Natural killer cell (primary cell): ENCODE results near the gene RNF182. TPM values are rescaled to one million over a fixed set of nuclear protein-coding genes. Genes with fewer than 3 reads are reported as not detected.
"Not testable (repeated sequence)": the region's sequence is repeated elsewhere in the genome, so short reads cannot be mapped to it uniquely, and the experiment has no call there.

Experiments used
- ATAC-seq, 3 donors: fragments of 150-1000 bp in 2 of 3; fragments of 200-7000 bp in 1 of 3; cut with Tn5 transposase; 1 replicate in 1 of 3; 2 replicates in 2 of 3; pipeline ENCODE4 v1.10.0; 2021; ENCODE audit warnings: mild to moderate bottlenecking in 2 of 3, moderate library complexity in 2 of 3
- DNase-seq, 2 donors: peaks; one replicate each; pipeline versions ENCODE4 v3.0.0 to v3.0.0-alpha.2; 2013 to 2021; ENCODE audit warnings: mixed read lengths in 1 of 2
- H3K27ac ChIP-seq: one replicate; pipeline ENCODE4 v1.5.1; 2013; ENCODE audit warnings: mild to moderate bottlenecking, low read length
- H3K27me3 ChIP-seq: one replicate; pipeline ENCODE4 v1.6.1; 2013; ENCODE audit warnings: low read length; ENCODE audit not compliant: control insufficient read depth, insufficient read depth
- H3K36me3 ChIP-seq: one replicate; pipeline ENCODE4 v1.6.1; 2013; ENCODE audit warnings: low read length; ENCODE audit not compliant: control insufficient read depth, insufficient read depth
- H3K4me1 ChIP-seq: one replicate; pipeline ENCODE4 v1.6.1; 2013; ENCODE audit warnings: low read length; ENCODE audit not compliant: control insufficient read depth, insufficient read depth
- H3K4me3 ChIP-seq: one replicate; pipeline ENCODE4 v1.5.1; 2013; ENCODE audit warnings: low read length
- H3K9me3 ChIP-seq: one replicate; pipeline ENCODE4 v1.6.1; 2013; ENCODE audit warnings: low read length; ENCODE audit not compliant: control insufficient read depth, insufficient read depth
- H3K27ac Mint-ChIP-seq, 2 donors: one replicate each; pipeline ENCODE4 v1.8.0; 2022; ENCODE audit warnings: mild to moderate bottlenecking in 2 of 2, mixed read lengths in 2 of 2, moderate library complexity in 1 of 2
- H3K27me3 Mint-ChIP-seq, 2 donors: one replicate each; pipeline ENCODE4 v1.8.0; 2022; ENCODE audit warnings: low read depth in 2 of 2, mixed read lengths in 2 of 2
- H3K36me3 Mint-ChIP-seq: one replicate; pipeline ENCODE4 v1.8.0; 2022; ENCODE audit warnings: mixed read lengths
- H3K4me1 Mint-ChIP-seq, 2 donors: one replicate each; pipeline ENCODE4 v1.8.0; 2022; ENCODE audit warnings: mixed read lengths in 2 of 2
- H3K4me3 Mint-ChIP-seq: one replicate; pipeline ENCODE4 v1.8.0; 2022; ENCODE audit warnings: mild to moderate bottlenecking, moderate library complexity, mixed read lengths
- H3K9me3 Mint-ChIP-seq, 2 donors: one replicate each; pipeline ENCODE4 v1.8.0; 2022; ENCODE audit warnings: mixed read lengths in 2 of 2
- WGBS: methylation state at CpG from one replicate; pipeline ENCODE4 v1.1.7; 2013; ENCODE audit warnings: missing lambda C conversion rate; ENCODE audit not compliant: insufficient coverage; 5-methylcytosine and 5-hydroxymethylcytosine counted together
- intact Hi-C: fragments of 100-400 bp; cut with micrococcal nuclease; formaldehyde crosslinking; loops from one replicate; pipeline ENCODE4 v1.14.2; 2022
- total RNA-seq, 4 donors: library from RNA; stranded (reverse); fragments of 120-200 nt in 1 of 4; gene quantifications; one replicate each; pipeline versions ENCODE4 v1.2.3 to v1.2.4, GENCODE V29; 2013 to 2022
- TF ChIP-seq, protein P1 (sequence below): fragments of 200-600 bp; IDR thresholded peaks from one replicate; pipeline ENCODE4 v1.8.0; 2022; ENCODE audit warnings: antibody characterized with exemption

Gene RNF182
- total RNA-seq, 3 donors from 2014 or later (not counting 1 experiment from before 2014, with no cell fraction given), result not detected

DNA sequence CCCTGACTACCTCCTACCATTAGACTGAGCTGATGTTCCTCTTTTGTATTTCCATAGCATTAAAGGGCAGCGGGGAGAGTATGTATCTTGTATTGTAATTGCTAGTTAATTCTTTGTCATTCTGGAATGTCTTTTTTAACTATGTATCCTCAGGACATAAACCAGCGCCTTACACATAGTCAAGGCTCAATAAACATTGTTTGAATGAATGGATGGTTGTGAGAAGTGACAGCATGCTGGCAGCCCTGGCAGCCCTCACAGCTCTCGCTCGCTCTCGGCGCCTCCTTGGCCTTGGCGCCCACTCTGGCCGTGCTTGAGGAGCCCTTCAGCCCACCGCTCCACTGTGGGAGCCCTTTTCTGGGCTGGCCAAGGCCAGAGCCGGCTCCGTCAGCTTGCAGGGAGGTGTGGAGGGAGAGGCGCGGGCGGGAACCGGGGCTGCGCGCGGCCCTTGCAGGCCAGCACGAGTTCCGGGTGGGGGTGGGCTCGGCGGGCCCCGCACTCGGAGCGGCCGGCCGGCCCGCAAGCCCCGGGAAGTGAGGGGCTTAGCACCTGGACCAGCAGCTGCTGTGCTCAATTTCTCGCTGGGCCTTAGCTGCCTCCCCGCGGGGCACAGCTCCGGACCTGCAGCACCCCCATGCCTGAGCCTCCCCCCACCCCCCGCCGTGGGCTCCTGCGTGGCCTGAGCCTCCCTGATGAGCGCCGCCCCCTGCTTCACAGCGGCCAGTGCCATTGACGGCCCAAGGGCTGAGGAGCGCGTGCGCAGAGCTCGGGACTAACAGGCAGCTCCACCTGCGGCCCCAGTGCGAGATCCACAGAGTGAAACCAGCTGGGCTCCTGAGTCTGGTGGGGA lies 93.1 kb downstream of the RNF182 start:
- Mint-ChIP-seq H3K4me3 (no peak overlapping the region), H3K4me1 (no peaks in the 10 kb centered on the region), H3K27ac (no peak overlapping the region), H3K27me3 (peaks cover 18 to 25% of the 10 kb centered on the region in 2 donors), H3K36me3 (no peaks in the 10 kb centered on the region), H3K9me3 (no peaks in the 10 kb centered on the region)
- no peak for ATAC-seq
- Histone ChIP-seq H3K4me3 (no peak overlapping the region), H3K4me1 (no peaks in the 10 kb centered on the region), H3K27me3 (no peaks in the 10 kb centered on the region), H3K36me3 (no peaks in the 10 kb centered on the region), H3K27ac (no peak overlapping the region), H3K9me3 (no peaks in the 10 kb centered on the region)
- WGBS, result 93% methylated on average over 45 of the region's 46 CpGs
- DNase-seq, result no peak
- intact Hi-C loops, result no loop called here
- TF ChIP-seq, protein P1, sequence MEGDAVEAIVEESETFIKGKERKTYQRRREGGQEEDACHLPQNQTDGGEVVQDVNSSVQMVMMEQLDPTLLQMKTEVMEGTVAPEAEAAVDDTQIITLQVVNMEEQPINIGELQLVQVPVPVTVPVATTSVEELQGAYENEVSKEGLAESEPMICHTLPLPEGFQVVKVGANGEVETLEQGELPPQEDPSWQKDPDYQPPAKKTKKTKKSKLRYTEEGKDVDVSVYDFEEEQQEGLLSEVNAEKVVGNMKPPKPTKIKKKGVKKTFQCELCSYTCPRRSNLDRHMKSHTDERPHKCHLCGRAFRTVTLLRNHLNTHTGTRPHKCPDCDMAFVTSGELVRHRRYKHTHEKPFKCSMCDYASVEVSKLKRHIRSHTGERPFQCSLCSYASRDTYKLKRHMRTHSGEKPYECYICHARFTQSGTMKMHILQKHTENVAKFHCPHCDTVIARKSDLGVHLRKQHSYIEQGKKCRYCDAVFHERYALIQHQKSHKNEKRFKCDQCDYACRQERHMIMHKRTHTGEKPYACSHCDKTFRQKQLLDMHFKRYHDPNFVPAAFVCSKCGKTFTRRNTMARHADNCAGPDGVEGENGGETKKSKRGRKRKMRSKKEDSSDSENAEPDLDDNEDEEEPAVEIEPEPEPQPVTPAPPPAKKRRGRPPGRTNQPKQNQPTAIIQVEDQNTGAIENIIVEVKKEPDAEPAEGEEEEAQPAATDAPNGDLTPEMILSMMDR, result no peak

DNA sequence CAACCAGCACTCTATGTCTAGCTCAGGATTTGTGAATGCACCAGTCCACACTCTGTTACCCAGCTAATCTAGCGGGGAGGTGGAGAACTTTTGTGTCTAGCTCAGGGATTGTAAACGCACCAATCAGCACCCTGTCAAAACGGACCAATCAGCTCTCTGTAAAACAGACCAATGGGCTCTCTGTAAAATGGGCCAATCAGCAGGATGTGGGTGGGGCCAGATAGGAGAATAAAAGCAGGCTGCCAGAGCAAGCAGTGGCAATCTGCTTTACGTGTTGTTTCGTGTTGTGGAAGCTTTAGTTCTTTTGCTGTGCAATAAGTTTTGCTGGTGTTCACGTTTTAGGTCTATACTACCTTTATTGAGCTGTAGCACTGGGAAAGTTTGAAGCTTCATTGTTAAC lies 93.8 kb downstream of the RNF182 start:
- ATAC-seq, H3K27ac Mint-ChIP-seq, H3K4me1 ChIP-seq, DNase-seq, H3K9me3 ChIP-seq, H3K27ac ChIP-seq, H3K4me3 ChIP-seq, H3K4me1 Mint-ChIP-seq, H3K4me3 Mint-ChIP-seq, H3K9me3 Mint-ChIP-seq, H3K36me3 Mint-ChIP-seq, H3K36me3 ChIP-seq, intact Hi-C loops, H3K27me3 ChIP-seq: not testable (repeated sequence)
- WGBS, result 90% methylated on average over 6 of the region's 6 CpGs
- H3K27me3 Mint-ChIP-seq, result peaks cover 14 to 25% of the 10 kb centered on the region in 2 donors

DNA sequence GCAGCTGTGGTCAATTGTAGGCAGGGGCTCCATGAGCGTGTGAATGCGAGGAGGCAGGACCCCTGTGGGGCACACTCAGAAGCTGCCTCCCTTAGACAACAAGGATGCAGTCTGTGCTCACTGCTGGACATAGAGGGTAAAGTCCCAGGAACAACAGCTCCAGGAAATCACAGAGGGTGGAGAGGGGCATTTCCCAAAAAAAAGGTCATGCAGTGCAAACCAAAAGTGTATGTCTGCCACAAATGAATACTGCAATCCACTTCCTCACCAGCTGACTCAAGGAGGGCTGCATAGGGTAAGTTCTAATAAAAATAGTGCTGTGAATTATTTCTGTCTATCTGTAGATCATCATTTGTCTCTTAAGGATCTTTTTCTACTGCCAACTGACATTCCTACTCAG lies 95.8 kb downstream of the RNF182 start:
- intact Hi-C loops, result no loop called here
- WGBS, result 93% methylated on average over 2 of the region's 2 CpGs
- H3K27ac Mint-ChIP-seq, result no peak overlapping the region
- H3K4me1 Mint-ChIP-seq, result peaks cover 4 to 6% of the 10 kb centered on the region in 2 donors
- Histone ChIP-seq H3K4me3 (no peak overlapping the region), H3K27ac (no peak overlapping the region), H3K36me3 (no peaks in the 10 kb centered on the region), H3K9me3 (no peaks in the 10 kb centered on the region), H3K27me3 (no peaks in the 10 kb centered on the region), H3K4me1 (no peaks in the 10 kb centered on the region)
- no peak overlapping the region for H3K4me3 Mint-ChIP-seq
- DNase-seq (no peak), ATAC-seq (no peak)
- H3K27me3 Mint-ChIP-seq, result peaks cover 10 to 11% of the 10 kb centered on the region in 2 donors
- no peaks in the 10 kb centered on the region for H3K9me3 Mint-ChIP-seq
- TF ChIP-seq, protein P1, result no peak
- H3K36me3 Mint-ChIP-seq, result no peaks in the 10 kb centered on the region

DNA sequence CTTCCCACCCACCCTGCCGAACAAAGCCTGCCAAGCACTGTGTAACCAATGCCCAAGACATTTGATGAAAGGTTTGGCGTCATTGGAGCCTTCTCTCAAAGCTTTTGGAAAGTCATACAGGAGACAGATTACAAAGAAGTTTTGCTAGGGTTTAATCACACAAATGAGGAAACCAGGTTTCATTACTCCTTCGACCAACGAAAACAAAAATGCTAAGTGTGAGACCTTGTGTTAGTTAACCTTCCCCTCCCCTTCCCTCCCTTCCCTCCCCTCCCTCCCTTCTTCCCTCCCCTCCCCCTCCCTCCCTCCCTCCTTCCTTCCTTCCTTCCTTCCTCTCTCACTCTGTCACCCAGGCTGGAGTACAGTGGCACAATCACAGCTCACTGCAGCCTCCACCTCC lies 96.7 kb downstream of the RNF182 start:
- H3K4me1 ChIP-seq, result no peaks in the 10 kb centered on the region
- intact Hi-C loops, result no loop called here
- ATAC-seq, result no peak

More for the DNA sequence above, 96.7 kb downstream of the RNF182 start:
- H3K4me3 Mint-ChIP-seq, result no peak overlapping the region
- no peak for DNase-seq
- H3K27me3 ChIP-seq, result no peaks in the 10 kb centered on the region
- H3K9me3 ChIP-seq, result no peaks in the 10 kb centered on the region
- no peak overlapping the region for H3K4me3 ChIP-seq
- 57% methylated on average over 4 of the region's 4 CpGs for WGBS
- H3K9me3 Mint-ChIP-seq, result no peaks in the 10 kb centered on the region
- H3K36me3 ChIP-seq, result no peaks in the 10 kb centered on the region
- H3K27ac Mint-ChIP-seq, result no peak overlapping the region
- H3K36me3 Mint-ChIP-seq, result no peaks in the 10 kb centered on the region
- TF ChIP-seq, protein P1, result no peak
- no peak overlapping the region for H3K27ac ChIP-seq
- H3K27me3 Mint-ChIP-seq, result peaks cover 8 to 9% of the 10 kb centered on the region in 2 donors
- H3K4me1 Mint-ChIP-seq, result peaks cover 6 to 8% of the 10 kb centered on the region in 2 donors
